GM23338 (cell line): ENCODE data around the gene ZFYVE16. TPM values are rescaled to one million over a fixed set of nuclear protein-coding genes. Genes with fewer than 3 reads are reported as not detected.
A peak's percentile ranks its signal among the peaks of the same experiment; 100 is the strongest.

Source experiments
- ATAC-seq: fragments of 200-7000 bp; cut with Tn5 transposase; 3 replicates; pipeline ENCODE4 v1.9.1; 2020
- DNase-seq: peaks from one replicate; pipeline ENCODE4 v3.0.0-alpha.2; 2015; ENCODE audit warnings: low spot score
- H2AFZ ChIP-seq: fragments of 200-600 bp; sonication (generic); 2 replicates; pipeline ENCODE4 v1.8.0; 2016; ENCODE audit warnings: antibody characterized with exemption, mild to moderate bottlenecking, moderate library complexity
- H3F3A ChIP-seq: fragments of 200-600 bp; sonication (generic); replicated peaks from 2 replicates; pipeline ENCODE4 v1.8.0; 2017; ENCODE audit warnings: antibody characterized with exemption, mixed run types, low read depth
- H3K27ac ChIP-seq: fragments of 200-600 bp; sonication (generic); 2 replicates; pipeline ENCODE4 v1.6.1; 2016; ENCODE audit warnings: low read depth
- H3K27me3 ChIP-seq: fragments of 200-600 bp; sonication (generic); 2 replicates; pipeline ENCODE4 v1.8.0; 2016; ENCODE audit warnings: mild to moderate bottlenecking, mixed run types, moderate library complexity; ENCODE audit not compliant: insufficient read depth
- H3K36me3 ChIP-seq: fragments of 200-600 bp; sonication (generic); 2 replicates; pipeline ENCODE4 v1.8.0; 2016; ENCODE audit warnings: mild to moderate bottlenecking; ENCODE audit not compliant: insufficient read depth
- H3K4me1 ChIP-seq: fragments of 200-600 bp; sonication (generic); 2 replicates; pipeline ENCODE4 v1.8.0; 2016; ENCODE audit warnings: mild to moderate bottlenecking, moderate library complexity; ENCODE audit not compliant: insufficient read depth
- H3K4me2 ChIP-seq: fragments of 200-600 bp; sonication (generic); 2 replicates; pipeline ENCODE4 v1.7.1; 2017; ENCODE audit warnings: mixed run types
- H3K4me3 ChIP-seq: fragments of 200-600 bp; sonication (generic); 2 replicates; pipeline ENCODE4 v1.6.1; 2016; ENCODE audit warnings: mixed run types
- H3K79me2 ChIP-seq: fragments of 200-600 bp; sonication (generic); replicated peaks from 2 replicates; pipeline ENCODE4 v1.8.0; 2017; ENCODE audit warnings: mild to moderate bottlenecking; ENCODE audit not compliant: insufficient read depth
- H3K9me2 ChIP-seq: fragments of 200-600 bp; sonication (generic); 2 replicates; pipeline ENCODE4 v1.8.0; 2017; ENCODE audit not compliant: insufficient read depth
- H4K20me1 ChIP-seq: fragments of 200-600 bp; sonication (generic); replicated peaks from 2 replicates; pipeline ENCODE4 v1.8.0; 2017; ENCODE audit warnings: mild to moderate bottlenecking; ENCODE audit not compliant: insufficient read depth
- H3K27ac Mint-ChIP-seq: 2 replicates; pipeline ENCODE4 v1.8.0; 2020; ENCODE audit warnings: inconsistent platforms, mild to moderate bottlenecking, moderate library complexity, mixed read lengths
- H3K27me3 Mint-ChIP-seq: 3 replicates; pipeline ENCODE4 v1.8.0; 2022; ENCODE audit warnings: low read depth, mild to moderate bottlenecking, moderate library complexity, mixed read lengths, inconsistent platforms; ENCODE audit not compliant: insufficient read depth, poor library complexity
- H3K36me3 Mint-ChIP-seq: 3 replicates; pipeline ENCODE4 v1.8.0; 2021; ENCODE audit warnings: low read depth, mild to moderate bottlenecking, inconsistent platforms, moderate library complexity, mixed read lengths
- H3K4me1 Mint-ChIP-seq: 3 replicates; pipeline ENCODE4 v1.8.0; 2020; ENCODE audit warnings: mild to moderate bottlenecking, inconsistent platforms, mixed read lengths
- H3K4me3 Mint-ChIP-seq: 3 replicates; pipeline ENCODE4 v1.8.0; 2021; ENCODE audit warnings: moderate library complexity, mild to moderate bottlenecking, inconsistent platforms, mixed read lengths
- H3K9me3 Mint-ChIP-seq: 3 replicates; pipeline ENCODE4 v1.8.0; 2020; ENCODE audit warnings: moderate library complexity, mild to moderate bottlenecking, inconsistent platforms, mixed read lengths
- CREB1 ChIP-seq: fragments of 250-450 bp; sonication (Bioruptor Pico); IDR thresholded peaks from 2 replicates; pipeline ENCODE4 v1.5.0; 2020; ENCODE audit warnings: low read depth, mild to moderate bottlenecking, moderate library complexity
- EZH2 ChIP-seq: fragments of 200-600 bp; sonication (generic); IDR thresholded peaks from one replicate; pipeline ENCODE4 v1.8.0; 2017; ENCODE audit warnings: antibody characterized with exemption, mild to moderate bottlenecking, low read depth; ENCODE audit not compliant: unreplicated experiment
- JUNB ChIP-seq: IDR thresholded peaks from one replicate; pipeline ENCODE4 v1.6.1; 2016; ENCODE audit warnings: antibody characterized with exemption; ENCODE audit not compliant: unreplicated experiment
- NANOG ChIP-seq: IDR thresholded peaks from 2 replicates; pipeline ENCODE4 v1.6.1; 2016; ENCODE audit warnings: antibody characterized with exemption, borderline replicate concordance
- POLR2AphosphoS5 ChIP-seq: IDR thresholded peaks from 2 replicates; pipeline ENCODE4 v1.6.1; 2016; ENCODE audit warnings: antibody characterized with exemption, low read depth
- STAT1 ChIP-seq: IDR thresholded peaks from one replicate; pipeline ENCODE4 v1.6.1; 2016; ENCODE audit warnings: antibody characterized with exemption; ENCODE audit not compliant: unreplicated experiment
- ZNF114 ChIP-seq: fragments of 250-450 bp; sonication (Bioruptor Pico); IDR thresholded peaks from 2 replicates; pipeline ENCODE4 v1.5.0; 2020; ENCODE audit warnings: mild to moderate bottlenecking, moderate library complexity
- ZNF331 ChIP-seq: fragments of 250-450 bp; sonication (Bioruptor Pico); IDR thresholded peaks from 2 replicates; pipeline ENCODE4 v1.5.0; 2020; ENCODE audit warnings: low read depth, mild to moderate bottlenecking, moderate library complexity
- polyA plus RNA-seq: library from polyadenylated mRNA; unstranded; fragments of >200 nt; fragmentation: Nextera tagmentation; extraction: Ambion mirVana; gene quantifications from 2 replicates; pipeline ENCODE4 v1.2.1, GENCODE V29; 2016
- total RNA-seq: library from RNA; depleted of rRNA; stranded (reverse); fragments of >200 nt; shearing (Covaris generic); gene quantifications from 2 replicates; pipeline ENCODE4 v1.2.3, GENCODE V29; 2014
- TF ChIP-seq, protein P1 (sequence below): IDR thresholded peaks from one replicate; pipeline ENCODE4 v1.6.1; 2018; ENCODE audit warnings: antibody characterized with exemption; ENCODE audit not compliant: unreplicated experiment
- TF ChIP-seq, protein P2 (sequence below): IDR thresholded peaks from 2 replicates; pipeline ENCODE4 v1.6.1; 2016; ENCODE audit warnings: antibody characterized with exemption
- TF ChIP-seq, protein P3 (sequence below): fragments of 250-450 bp; sonication (Bioruptor Pico); IDR thresholded peaks from 2 replicates; pipeline ENCODE4 v1.5.0; 2020; ENCODE audit warnings: mild to moderate bottlenecking, moderate library complexity
- TF ChIP-seq, protein P4 (sequence below), 2 experiments: fragments of 200-600 bp in 1 of 2; sonication (generic) in 1 of 2; conservative IDR thresholded peaks; 2 replicates each; pipeline versions ENCODE4 v1.5.1 to v1.6.1; 2016 to 2017; ENCODE audit warnings: antibody characterized with exemption in 2 of 2, low read depth in 2 of 2, mild to moderate bottlenecking in 2 of 2, moderate library complexity in 1 of 2

Gene ZFYVE16
- total and polyA plus RNA-seq, 2 experiments from 2014 or later, result 24.2 to 26.6 TPM

DNA sequence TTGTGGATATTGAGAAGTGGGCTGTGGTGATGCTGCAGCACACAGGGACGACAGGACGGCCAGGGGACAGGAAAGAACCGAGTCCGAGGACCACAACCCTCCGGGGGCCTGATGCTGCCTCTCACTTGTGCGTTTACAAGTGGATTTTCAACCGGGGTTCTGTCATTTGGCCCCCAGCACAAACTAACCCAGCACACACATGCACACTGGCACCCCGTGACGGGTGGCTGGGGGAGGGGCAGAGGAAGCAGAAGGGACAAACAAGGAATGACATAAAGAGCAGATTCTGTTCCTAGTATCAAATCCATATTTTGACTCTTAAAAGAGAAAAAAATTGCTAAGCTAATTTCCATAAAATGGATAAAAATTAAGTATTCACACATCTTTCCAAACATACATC is 18.3 kb upstream of the ZFYVE16 start:
- 0 out of 2 replicates have a peak, but pooled peaks cover 4% of the 10 kb centered on the region for H3K9me2 ChIP-seq
- ATAC-seq, result no peak

More for the DNA sequence above, 18.3 kb upstream of the ZFYVE16 start:
- H3K27me3 ChIP-seq, result no peaks in the 10 kb centered on the region
- H3K4me2 ChIP-seq, result no peak overlapping the region
- Mint-ChIP-seq H3K27me3 (peaks cover 5% of the 10 kb centered on the region), H3K36me3 (no peaks in the 10 kb centered on the region; the same call in 2 of the 3 replicates), H3K4me1 (peaks cover 18% of the 10 kb centered on the region), H3K27ac (no peak overlapping the region), H3K9me3 (peaks cover 16% of the 10 kb centered on the region; the same call in 2 of the 3 replicates), H3K4me3 (no peak overlapping the region)
- no peak overlapping the region for H3K27ac ChIP-seq
- no peaks in the 10 kb centered on the region for H3K79me2 ChIP-seq
- H3K4me3 ChIP-seq, result no peak overlapping the region
- peaks cover 14% of the 10 kb centered on the region for H3K4me1 ChIP-seq
- H3K36me3 ChIP-seq, result no peaks in the 10 kb centered on the region
- no peaks in the 10 kb centered on the region for H4K20me1 ChIP-seq
- peak overlapping the region; percentile 45; the same call in 1 of the 2 replicates for H2AFZ ChIP-seq
- TF ChIP-seq ZNF331 (no peak), POLR2AphosphoS5 (no peak), NANOG (no peak), ZNF114 (CRISPR knock-in tag) (no peak), JUNB (no peak), STAT1 (no peak), EZH2 (no peak), CREB1 (CRISPR knock-in tag) (no peak)
- TF ChIP-seq, protein P1, sequence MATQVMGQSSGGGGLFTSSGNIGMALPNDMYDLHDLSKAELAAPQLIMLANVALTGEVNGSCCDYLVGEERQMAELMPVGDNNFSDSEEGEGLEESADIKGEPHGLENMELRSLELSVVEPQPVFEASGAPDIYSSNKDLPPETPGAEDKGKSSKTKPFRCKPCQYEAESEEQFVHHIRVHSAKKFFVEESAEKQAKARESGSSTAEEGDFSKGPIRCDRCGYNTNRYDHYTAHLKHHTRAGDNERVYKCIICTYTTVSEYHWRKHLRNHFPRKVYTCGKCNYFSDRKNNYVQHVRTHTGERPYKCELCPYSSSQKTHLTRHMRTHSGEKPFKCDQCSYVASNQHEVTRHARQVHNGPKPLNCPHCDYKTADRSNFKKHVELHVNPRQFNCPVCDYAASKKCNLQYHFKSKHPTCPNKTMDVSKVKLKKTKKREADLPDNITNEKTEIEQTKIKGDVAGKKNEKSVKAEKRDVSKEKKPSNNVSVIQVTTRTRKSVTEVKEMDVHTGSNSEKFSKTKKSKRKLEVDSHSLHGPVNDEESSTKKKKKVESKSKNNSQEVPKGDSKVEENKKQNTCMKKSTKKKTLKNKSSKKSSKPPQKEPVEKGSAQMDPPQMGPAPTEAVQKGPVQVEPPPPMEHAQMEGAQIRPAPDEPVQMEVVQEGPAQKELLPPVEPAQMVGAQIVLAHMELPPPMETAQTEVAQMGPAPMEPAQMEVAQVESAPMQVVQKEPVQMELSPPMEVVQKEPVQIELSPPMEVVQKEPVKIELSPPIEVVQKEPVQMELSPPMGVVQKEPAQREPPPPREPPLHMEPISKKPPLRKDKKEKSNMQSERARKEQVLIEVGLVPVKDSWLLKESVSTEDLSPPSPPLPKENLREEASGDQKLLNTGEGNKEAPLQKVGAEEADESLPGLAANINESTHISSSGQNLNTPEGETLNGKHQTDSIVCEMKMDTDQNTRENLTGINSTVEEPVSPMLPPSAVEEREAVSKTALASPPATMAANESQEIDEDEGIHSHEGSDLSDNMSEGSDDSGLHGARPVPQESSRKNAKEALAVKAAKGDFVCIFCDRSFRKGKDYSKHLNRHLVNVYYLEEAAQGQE, result no peak
- TF ChIP-seq, protein P2, sequence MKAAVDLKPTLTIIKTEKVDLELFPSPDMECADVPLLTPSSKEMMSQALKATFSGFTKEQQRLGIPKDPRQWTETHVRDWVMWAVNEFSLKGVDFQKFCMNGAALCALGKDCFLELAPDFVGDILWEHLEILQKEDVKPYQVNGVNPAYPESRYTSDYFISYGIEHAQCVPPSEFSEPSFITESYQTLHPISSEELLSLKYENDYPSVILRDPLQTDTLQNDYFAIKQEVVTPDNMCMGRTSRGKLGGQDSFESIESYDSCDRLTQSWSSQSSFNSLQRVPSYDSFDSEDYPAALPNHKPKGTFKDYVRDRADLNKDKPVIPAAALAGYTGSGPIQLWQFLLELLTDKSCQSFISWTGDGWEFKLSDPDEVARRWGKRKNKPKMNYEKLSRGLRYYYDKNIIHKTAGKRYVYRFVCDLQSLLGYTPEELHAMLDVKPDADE, result no peak
- TF ChIP-seq, protein P3, sequence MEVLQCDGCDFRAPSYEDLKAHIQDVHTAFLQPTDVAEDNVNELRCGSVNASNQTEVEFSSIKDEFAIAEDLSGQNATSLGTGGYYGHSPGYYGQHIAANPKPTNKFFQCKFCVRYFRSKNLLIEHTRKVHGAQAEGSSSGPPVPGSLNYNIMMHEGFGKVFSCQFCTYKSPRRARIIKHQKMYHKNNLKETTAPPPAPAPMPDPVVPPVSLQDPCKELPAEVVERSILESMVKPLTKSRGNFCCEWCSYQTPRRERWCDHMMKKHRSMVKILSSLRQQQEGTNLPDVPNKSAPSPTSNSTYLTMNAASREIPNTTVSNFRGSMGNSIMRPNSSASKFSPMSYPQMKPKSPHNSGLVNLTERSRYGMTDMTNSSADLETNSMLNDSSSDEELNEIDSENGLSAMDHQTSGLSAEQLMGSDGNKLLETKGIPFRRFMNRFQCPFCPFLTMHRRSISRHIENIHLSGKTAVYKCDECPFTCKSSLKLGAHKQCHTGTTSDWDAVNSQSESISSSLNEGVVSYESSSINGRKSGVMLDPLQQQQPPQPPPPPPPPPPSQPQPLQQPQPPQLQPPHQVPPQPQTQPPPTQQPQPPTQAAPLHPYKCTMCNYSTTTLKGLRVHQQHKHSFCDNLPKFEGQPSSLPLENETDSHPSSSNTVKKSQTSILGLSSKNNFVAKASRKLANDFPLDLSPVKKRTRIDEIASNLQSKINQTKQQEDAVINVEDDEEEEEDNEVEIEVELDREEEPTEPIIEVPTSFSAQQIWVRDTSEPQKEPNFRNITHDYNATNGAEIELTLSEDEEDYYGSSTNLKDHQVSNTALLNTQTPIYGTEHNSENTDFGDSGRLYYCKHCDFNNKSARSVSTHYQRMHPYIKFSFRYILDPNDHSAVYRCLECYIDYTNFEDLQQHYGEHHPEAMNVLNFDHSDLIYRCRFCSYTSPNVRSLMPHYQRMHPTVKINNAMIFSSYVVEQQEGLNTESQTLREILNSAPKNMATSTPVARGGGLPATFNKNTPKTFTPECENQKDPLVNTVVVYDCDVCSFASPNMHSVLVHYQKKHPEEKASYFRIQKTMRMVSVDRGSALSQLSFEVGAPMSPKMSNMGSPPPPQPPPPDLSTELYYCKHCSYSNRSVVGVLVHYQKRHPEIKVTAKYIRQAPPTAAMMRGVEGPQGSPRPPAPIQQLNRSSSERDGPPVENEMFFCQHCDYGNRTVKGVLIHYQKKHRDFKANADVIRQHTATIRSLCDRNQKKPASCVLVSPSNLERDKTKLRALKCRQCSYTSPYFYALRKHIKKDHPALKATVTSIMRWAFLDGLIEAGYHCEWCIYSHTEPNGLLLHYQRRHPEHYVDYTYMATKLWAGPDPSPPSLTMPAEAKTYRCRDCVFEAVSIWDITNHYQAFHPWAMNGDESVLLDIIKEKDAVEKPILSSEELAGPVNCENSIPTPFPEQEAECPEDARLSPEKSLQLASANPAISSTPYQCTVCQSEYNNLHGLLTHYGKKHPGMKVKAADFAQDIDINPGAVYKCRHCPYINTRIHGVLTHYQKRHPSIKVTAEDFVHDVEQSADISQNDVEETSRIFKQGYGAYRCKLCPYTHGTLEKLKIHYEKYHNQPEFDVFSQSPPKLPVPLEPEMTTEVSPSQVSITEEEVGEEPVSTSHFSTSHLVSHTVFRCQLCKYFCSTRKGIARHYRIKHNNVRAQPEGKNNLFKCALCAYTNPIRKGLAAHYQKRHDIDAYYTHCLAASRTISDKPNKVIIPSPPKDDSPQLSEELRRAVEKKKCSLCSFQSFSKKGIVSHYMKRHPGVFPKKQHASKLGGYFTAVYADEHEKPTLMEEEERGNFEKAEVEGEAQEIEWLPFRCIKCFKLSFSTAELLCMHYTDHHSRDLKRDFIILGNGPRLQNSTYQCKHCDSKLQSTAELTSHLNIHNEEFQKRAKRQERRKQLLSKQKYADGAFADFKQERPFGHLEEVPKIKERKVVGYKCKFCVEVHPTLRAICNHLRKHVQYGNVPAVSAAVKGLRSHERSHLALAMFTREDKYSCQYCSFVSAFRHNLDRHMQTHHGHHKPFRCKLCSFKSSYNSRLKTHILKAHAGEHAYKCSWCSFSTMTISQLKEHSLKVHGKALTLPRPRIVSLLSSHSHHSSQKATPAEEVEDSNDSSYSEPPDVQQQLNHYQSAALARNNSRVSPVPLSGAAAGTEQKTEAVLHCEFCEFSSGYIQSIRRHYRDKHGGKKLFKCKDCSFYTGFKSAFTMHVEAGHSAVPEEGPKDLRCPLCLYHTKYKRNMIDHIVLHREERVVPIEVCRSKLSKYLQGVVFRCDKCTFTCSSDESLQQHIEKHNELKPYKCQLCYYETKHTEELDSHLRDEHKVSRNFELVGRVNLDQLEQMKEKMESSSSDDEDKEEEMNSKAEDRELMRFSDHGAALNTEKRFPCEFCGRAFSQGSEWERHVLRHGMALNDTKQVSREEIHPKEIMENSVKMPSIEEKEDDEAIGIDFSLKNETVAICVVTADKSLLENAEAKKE, result no peak
- TF ChIP-seq, protein P4, sequence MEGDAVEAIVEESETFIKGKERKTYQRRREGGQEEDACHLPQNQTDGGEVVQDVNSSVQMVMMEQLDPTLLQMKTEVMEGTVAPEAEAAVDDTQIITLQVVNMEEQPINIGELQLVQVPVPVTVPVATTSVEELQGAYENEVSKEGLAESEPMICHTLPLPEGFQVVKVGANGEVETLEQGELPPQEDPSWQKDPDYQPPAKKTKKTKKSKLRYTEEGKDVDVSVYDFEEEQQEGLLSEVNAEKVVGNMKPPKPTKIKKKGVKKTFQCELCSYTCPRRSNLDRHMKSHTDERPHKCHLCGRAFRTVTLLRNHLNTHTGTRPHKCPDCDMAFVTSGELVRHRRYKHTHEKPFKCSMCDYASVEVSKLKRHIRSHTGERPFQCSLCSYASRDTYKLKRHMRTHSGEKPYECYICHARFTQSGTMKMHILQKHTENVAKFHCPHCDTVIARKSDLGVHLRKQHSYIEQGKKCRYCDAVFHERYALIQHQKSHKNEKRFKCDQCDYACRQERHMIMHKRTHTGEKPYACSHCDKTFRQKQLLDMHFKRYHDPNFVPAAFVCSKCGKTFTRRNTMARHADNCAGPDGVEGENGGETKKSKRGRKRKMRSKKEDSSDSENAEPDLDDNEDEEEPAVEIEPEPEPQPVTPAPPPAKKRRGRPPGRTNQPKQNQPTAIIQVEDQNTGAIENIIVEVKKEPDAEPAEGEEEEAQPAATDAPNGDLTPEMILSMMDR (conservative IDR thresholded peaks at IDR 0.05; ENCODE audit: low read depth in 2 of 2), result no peak
- no peak for DNase-seq
- no peaks in the 10 kb centered on the region for H3F3A ChIP-seq
